Bronchial epithelial cell (primary cell): ENCODE results near the gene RPGRIP1. TPM values are rescaled to one million over a fixed set of nuclear protein-coding genes. Genes with fewer than 3 reads are reported as not detected.
A peak's percentile ranks its signal among the peaks of the same experiment; 100 is the strongest.

Source experiments
- DNase-seq: peaks from one replicate; pipeline ENCODE4 v3.0.0-alpha.2; 2010; ENCODE audit warnings: low read depth
- FAIRE-seq: peaks from 2 replicates; lab custom pipeline; 2011; peaks lifted over from hg19 to GRCh38; lab: Jason Lieb, UNC
- H3K27me3 ChIP-seq: 2 replicates; pipeline ENCODE4 v1.5.1; 2011; ENCODE audit warnings: low read length; ENCODE audit not compliant: control insufficient read depth, insufficient read depth
- H3K36me3 ChIP-seq: 2 replicates; pipeline ENCODE4 v1.5.1; 2011; ENCODE audit warnings: low read length; ENCODE audit not compliant: control insufficient read depth, insufficient read depth
- H3K4me3 ChIP-seq: 2 replicates; pipeline ENCODE4 v1.5.1; 2011; ENCODE audit warnings: mild to moderate bottlenecking, low read depth, low read length, control low read depth
- total RNA-seq: library from RNA; depleted of rRNA; stranded (reverse); fragments of >200 nt; gene quantifications from 2 replicates; pipeline ENCODE4 v1.2.1, GENCODE V29; 2014
- TF ChIP-seq, protein P1 (sequence below): IDR thresholded peaks from 2 replicates; pipeline ENCODE4 v1.5.1; 2011; ENCODE audit warnings: mild to moderate bottlenecking, moderate library complexity, low read length, control low read depth, inconsistent platforms; ENCODE audit not compliant: insufficient read depth, severe bottlenecking

RPGRIP1 gene
- total RNA-seq, 1 donor from 2014 or later: not detected

DNA sequence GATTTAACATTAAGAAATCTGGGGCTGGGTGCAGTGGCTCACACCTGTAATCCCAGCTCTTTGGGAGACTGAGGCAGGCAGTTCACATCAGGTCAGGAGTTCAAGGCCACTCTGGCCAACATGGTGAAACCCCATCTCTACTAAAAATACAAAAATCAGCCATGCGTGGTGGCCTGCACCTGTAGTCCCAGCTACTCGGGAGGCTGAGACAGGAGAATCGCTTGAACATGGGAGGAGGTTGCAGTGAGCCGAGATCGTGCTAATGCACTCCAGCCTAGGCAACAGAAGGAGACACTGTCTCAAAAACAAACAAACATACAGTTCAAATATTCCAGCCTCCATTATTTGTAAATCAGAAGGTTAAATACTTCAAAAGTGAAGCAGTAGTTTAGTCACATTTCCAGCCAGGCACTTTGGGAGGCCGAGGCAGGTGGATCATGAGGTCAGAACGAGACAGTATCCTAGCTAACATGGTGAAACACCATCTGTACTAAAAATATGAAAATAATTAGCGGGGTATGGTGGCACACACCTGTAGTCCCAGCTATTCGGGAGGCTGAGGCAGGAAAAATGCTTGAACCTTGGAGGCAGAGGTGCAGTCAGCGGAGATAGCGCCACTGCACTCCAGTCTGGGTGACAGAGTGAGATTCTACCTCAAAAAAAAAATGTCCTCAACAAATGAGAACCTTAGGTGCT is 40.9 kb upstream of the RPGRIP1 start:
- peaks cover 9% of the 10 kb centered on the region for H3K36me3 ChIP-seq
- H3K4me3 ChIP-seq: no peak overlapping the region
- FAIRE-seq: no peak

DNA sequence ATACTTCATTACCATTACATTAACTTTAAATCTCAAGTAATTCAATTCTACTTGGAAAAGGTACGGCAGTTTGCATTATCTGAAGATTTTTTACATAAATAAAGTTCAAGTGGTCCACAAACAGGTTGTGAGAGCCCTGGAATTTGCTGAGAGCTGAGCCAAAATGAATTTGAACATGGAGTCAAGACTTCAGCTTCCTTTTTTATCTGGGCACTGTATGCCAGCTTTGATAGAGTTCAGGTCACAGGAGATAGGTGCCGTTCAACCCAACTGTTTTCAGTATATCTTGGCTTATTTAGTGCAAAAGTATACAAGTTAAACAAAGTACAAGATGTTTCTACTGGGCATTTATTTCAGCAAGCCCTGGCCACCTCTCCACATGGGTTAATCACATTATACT is 39.5 kb upstream of the RPGRIP1 start:
- no peaks in the 10 kb centered on the region for H3K27me3 ChIP-seq
- H3K4me3 ChIP-seq: no peak overlapping the region
- TF ChIP-seq, protein P1, sequence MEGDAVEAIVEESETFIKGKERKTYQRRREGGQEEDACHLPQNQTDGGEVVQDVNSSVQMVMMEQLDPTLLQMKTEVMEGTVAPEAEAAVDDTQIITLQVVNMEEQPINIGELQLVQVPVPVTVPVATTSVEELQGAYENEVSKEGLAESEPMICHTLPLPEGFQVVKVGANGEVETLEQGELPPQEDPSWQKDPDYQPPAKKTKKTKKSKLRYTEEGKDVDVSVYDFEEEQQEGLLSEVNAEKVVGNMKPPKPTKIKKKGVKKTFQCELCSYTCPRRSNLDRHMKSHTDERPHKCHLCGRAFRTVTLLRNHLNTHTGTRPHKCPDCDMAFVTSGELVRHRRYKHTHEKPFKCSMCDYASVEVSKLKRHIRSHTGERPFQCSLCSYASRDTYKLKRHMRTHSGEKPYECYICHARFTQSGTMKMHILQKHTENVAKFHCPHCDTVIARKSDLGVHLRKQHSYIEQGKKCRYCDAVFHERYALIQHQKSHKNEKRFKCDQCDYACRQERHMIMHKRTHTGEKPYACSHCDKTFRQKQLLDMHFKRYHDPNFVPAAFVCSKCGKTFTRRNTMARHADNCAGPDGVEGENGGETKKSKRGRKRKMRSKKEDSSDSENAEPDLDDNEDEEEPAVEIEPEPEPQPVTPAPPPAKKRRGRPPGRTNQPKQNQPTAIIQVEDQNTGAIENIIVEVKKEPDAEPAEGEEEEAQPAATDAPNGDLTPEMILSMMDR: no peak
- DNase-seq: no peak
- H3K36me3 ChIP-seq: peaks cover 11% of the 10 kb centered on the region
- no peak for FAIRE-seq

More for the DNA sequence above, 40.9 kb upstream of the RPGRIP1 start:
- no peaks in the 10 kb centered on the region for H3K27me3 ChIP-seq
- TF ChIP-seq, protein P1: no peak
- no peak for DNase-seq

DNA sequence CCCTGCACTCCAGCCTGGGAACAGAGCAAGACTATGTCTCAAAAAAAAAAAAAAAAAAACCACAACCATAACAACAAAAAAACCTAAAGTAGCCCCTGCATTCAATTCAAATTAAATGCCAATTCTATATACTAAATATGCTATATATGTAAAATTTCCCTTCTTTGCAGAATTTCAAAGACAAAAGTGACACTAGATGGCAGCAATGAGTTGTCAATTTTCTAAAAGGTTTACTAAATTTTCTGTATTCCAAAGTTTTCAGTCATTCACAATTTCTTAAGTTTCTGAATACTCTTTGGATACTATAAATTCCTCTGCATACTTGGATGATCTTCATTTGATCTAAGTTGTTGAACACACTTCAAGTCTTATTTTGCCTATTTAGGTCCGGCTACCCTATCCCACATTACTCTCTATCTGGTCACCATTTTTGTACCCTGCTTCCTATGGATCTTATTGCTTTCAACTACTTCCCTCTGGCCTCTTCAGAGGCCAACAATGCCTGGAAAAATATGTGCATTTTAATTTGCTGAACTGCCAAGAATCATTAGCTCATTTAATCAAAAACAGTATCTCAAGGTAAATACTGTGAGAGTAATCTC is 38.6 kb upstream of the RPGRIP1 start:
- FAIRE-seq (no peak), DNase-seq (no peak)
- H3K4me3 ChIP-seq: no peak overlapping the region
- TF ChIP-seq, protein P1: no peak
- peaks cover 9% of the 10 kb centered on the region for H3K36me3 ChIP-seq
- no peaks in the 10 kb centered on the region for H3K27me3 ChIP-seq

DNA sequence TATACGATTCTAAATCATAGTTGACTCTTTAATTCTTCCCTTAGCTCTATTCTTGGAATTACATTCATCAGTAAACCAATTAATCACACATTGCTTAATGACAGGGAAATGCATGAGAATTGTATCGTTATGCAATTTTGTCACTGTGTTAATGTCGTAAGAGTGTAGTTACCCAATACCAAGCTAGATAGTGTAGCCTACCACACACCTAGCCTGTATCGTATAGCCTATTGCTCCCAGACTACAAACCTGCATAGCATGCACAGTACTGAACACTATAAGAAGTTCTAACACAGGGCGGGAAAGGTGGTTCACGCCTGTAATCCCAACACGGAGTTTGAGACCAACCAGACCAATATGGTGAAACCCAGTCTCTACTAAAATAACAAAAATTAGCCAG is 35.3 kb upstream of the RPGRIP1 start:
- no peak for FAIRE-seq
- DNase-seq: peak; percentile 62
- no peak overlapping the region for H3K4me3 ChIP-seq
- peaks cover 11% of the 10 kb centered on the region for H3K36me3 ChIP-seq
- TF ChIP-seq, protein P1: no peak
- H3K27me3 ChIP-seq: no peaks in the 10 kb centered on the region

DNA sequence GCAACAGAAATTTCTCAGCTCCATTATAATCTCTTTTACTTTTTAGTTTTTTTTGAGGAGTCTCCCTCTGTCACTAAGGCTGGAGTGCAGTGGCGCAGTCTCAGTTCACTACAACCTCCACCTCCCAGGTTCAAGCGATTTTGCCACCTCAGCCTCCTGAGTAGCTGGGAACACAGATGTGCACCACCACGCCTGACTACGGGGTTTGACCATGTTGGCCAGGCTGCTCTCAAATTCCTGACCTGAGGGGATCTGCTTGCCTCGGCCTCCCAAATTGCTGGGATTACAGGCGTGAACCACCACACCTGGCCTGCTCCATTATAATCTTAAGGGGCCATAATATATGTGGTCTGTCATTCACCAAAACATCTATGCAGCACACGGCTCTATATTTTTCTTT is 34.1 kb upstream of the RPGRIP1 start:
- H3K36me3 ChIP-seq: peaks cover 12% of the 10 kb centered on the region
- no peaks in the 10 kb centered on the region for H3K27me3 ChIP-seq
- no peak for DNase-seq
- TF ChIP-seq, protein P1: no peak
- no peak overlapping the region for H3K4me3 ChIP-seq
- no peak for FAIRE-seq
